Adrenal gland (tissue), 12 donors: Measurements from ENCODE around the gene BDKRB1. TPM values are rescaled to one million over a fixed set of nuclear protein-coding genes. Genes with fewer than 3 reads are reported as not detected.

Source experiments
- DNase-seq, 7 donors: peaks; one replicate each; pipeline ENCODE4 v3.0.0-alpha.2; 2019 to 2020
- H3K27ac ChIP-seq, 5 donors: fragments of 200-600 bp; sonication (generic) in 4 of 5; 1 replicate in 3 of 5; 2 replicates in 2 of 5; pipeline versions ENCODE4 v1.5.1 to v1.8.0; 2016 to 2020; ENCODE audit warnings: mild to moderate bottlenecking in 1 of 5
- H3K27me3 ChIP-seq: fragments of 200-600 bp; 2 replicates; pipeline ENCODE4 v1.8.0; 2021
- H3K36me3 ChIP-seq, 2 donors: fragments of 200-600 bp; replicated peaks in 1 of 2; 1 replicate in 1 of 2; 2 replicates in 1 of 2; pipeline versions ENCODE4 v1.5.1 to v1.8.0; 2018 to 2022
- H3K4me1 ChIP-seq, 2 donors: fragments of 200-600 bp; replicated peaks in 1 of 2; 1 replicate in 1 of 2; 2 replicates in 1 of 2; pipeline versions ENCODE4 v1.5.1 to v1.8.0; 2018 to 2021
- H3K4me3 ChIP-seq, 4 donors: fragments of 200-600 bp; sonication (generic) in 3 of 4; one replicate each; pipeline ENCODE4 v1.5.1; 2016 to 2018
- H3K9me3 ChIP-seq, 3 donors: fragments of 200-600 bp; sonication (generic) in 1 of 3; replicated peaks in 1 of 3; 1 replicate in 2 of 3; 2 replicates in 1 of 3; pipeline versions ENCODE4 v1.5.1 to v1.8.0; 2016 to 2021
- POLR2A ChIP-seq, 2 donors: fragments of 450-650 bp; IDR thresholded peaks; one replicate each; pipeline ENCODE4 v1.6.1; 2017; ENCODE audit warnings: antibody characterized with exemption in 2 of 2, mild to moderate bottlenecking in 2 of 2, moderate library complexity in 1 of 2
- WGBS, 4 donors: extraction: QIAGEN DNeasy Blood & Tissue Kit in 2 of 4; methylation state at CpG; one replicate each; pipeline versions ENCODE4 v1.1.5 to v1.1.7; 2013 to 2017; 5-methylcytosine and 5-hydroxymethylcytosine counted together
- intact Hi-C, 2 donors: fragments of 100-400 bp; cut with DNase I; formaldehyde crosslinking; loops; one replicate each; pipeline versions ENCODE4 v1.14.1 to v1.15.0; 2022 to 2023
- polyA plus RNA-seq, 3 donors: library from polyadenylated mRNA; stranded (reverse); fragments of 200-250 nt in 2 of 3; fragments of 350-450 nt in 1 of 3; fragmentation: Illumina TruSeq in 1 of 3; extraction: RNeasy Lipid Tissue Mini Kit (QIAGEN cat#74804) in 1 of 3; gene quantifications; one replicate each; pipeline ENCODE4 v1.2.3, GENCODE V29; 2013 to 2014
- total RNA-seq, 9 donors: library from RNA; depleted of rRNA in 4 of 9; stranded (reverse); fragments of >200 nt in 4 of 9; fragments of 120-200 nt in 1 of 9; fragmentation: NEBNext Ultra II Directional in 1 of 9; extraction: Animal tissue kit (Norgen Biotek cat#: 25700) in 1 of 9; gene quantifications; one replicate each; pipeline versions ENCODE4 v1.1.0 to v1.2.4, GENCODE V29; 2013 to 2023
- TF ChIP-seq, protein P1 (sequence below), 6 experiments: fragments of 450-650 bp in 4 of 6; fragments of 200-600 bp in 2 of 6; sonication (generic) in 1 of 6; IDR thresholded peaks; 1 replicate in 5 of 6; 2 replicates in 1 of 6; pipeline versions ENCODE4 v1.5.1 to v1.8.0; 2016 to 2021; ENCODE audit warnings: antibody characterized with exemption in 6 of 6, mild to moderate bottlenecking in 2 of 6, moderate library complexity in 1 of 6
- donor health status: healthy with polysubstance abuse.
- donor health status: Bipolar disorder and iron deficiency.
- donor health status: DM: yes; HTN: yes; CAD: no.
- donor health status: DM: no; HTN: no; CAD: no.
- donor health status: DM: no; HTN: no; CAD: no.
- donor health status: DM: yes; HTN: yes; CAD: no.

BDKRB1 gene
- total and polyA plus RNA-seq, 12 donors: 0.25 to 0.98 (median 0.88) TPM; not detected in 9

DNA sequence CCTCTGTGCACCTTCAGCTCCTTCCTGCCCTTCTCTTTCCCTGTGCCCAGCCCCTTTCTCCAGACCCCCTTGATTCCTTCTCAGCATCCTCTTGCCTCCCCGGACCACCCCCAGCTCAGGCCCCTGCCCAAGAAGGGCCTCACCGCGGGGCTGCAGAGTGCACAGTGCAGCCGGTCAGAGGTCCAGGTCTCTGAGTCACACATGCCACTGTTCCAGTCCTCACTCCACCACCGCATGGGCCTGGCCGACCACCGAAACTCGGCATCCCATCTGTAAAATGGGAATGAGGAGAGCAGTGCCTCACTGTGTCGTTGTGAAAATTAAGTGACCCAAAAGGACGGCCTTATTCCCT, 13.3 kb downstream of the BDKRB1 start:
- WGBS, 4 donors: 77 to 90% (median 85%) methylated on average over 10 of the region's 10 CpGs
- no peak for DNase-seq
- Histone ChIP-seq H3K4me3 (no peak overlapping the region), H3K27ac (no peak overlapping the region), H3K4me1 (no peaks in the 10 kb centered on the region), H3K36me3 (no peaks in the 10 kb centered on the region), H3K9me3 (no peaks in the 10 kb centered on the region), H3K27me3 (no peaks in the 10 kb centered on the region)
- TF ChIP-seq, protein P1, sequence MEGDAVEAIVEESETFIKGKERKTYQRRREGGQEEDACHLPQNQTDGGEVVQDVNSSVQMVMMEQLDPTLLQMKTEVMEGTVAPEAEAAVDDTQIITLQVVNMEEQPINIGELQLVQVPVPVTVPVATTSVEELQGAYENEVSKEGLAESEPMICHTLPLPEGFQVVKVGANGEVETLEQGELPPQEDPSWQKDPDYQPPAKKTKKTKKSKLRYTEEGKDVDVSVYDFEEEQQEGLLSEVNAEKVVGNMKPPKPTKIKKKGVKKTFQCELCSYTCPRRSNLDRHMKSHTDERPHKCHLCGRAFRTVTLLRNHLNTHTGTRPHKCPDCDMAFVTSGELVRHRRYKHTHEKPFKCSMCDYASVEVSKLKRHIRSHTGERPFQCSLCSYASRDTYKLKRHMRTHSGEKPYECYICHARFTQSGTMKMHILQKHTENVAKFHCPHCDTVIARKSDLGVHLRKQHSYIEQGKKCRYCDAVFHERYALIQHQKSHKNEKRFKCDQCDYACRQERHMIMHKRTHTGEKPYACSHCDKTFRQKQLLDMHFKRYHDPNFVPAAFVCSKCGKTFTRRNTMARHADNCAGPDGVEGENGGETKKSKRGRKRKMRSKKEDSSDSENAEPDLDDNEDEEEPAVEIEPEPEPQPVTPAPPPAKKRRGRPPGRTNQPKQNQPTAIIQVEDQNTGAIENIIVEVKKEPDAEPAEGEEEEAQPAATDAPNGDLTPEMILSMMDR (IDR thresholded peaks at IDR 0.05): no peak
- no peak for TF ChIP-seq POLR2A (IDR thresholded peaks at IDR 0.05)
- intact Hi-C loops: no loop called here

DNA sequence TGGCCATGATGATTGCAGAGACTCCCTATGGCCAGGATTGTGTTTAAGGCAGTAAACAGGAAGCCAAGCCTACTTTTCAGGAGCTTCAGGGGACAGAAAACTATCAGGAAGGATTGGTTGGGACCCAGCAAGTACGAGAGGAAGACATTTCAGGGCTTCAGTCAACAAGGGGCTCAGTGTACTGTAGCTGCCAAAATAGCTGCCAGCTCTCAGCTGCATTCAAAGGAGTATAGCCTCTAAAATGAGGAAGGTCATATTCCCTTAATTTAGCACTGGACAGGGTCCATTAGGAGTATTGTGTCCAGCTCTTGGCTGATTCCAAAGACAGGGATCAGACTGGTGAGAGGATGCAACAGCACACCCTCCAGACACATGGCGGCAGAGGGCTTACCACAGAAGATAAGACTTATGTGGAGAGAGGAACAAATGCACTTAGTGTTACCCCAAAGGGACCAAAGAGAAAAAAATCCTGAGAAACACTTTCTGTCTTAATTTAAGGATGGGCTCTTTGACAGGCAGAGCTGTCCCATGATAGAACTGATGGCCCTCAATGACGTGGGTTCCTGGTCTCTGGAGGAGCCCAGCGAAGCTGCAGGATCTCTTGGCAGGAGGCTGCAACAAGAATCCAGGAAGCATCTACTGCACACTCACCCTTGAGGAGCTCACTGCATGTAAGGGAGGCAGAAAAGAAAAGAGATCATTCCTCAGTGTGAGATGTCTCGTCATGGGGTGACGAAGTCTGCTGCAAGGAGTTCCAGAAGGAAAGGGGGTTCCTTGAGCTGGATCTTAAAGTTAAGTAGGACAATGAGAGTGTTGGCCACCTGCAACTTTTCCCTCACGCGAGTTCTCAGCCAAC, 14.8 kb downstream of the BDKRB1 start:
- Histone ChIP-seq H3K27me3 (no peaks in the 10 kb centered on the region), H3K4me3 (no peak overlapping the region), H3K36me3 (no peaks in the 10 kb centered on the region), H3K4me1 (peaks cover 0 to 7% of the 10 kb centered on the region in 2 donors), H3K27ac (no peak overlapping the region), H3K9me3 (no peaks in the 10 kb centered on the region)
- 82 to 93% (median 89%) methylated on average over 8 of the region's 8 CpGs for WGBS, 4 donors
- intact Hi-C loops: no loop called here
- no peak for TF ChIP-seq POLR2A (IDR thresholded peaks at IDR 0.05)
- TF ChIP-seq, protein P1 (IDR thresholded peaks at IDR 0.05): no peak
- DNase-seq: no peak

DNA sequence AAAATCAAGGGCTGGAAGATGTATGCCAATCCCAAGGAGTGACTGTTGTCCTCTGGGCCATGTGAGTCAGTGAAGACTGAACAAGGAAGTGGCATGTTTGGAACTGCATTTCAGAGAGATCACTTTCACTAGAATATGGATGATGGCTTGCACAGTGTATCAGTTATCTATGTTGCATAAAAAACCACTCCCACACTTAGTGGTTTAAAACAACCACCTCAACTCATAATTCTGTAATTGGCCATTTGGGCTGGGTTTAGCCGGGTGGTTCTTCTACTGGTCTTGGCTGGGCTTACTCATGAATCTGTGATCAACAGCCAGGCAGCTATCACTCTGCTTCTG, 15.4 kb downstream of the BDKRB1 start:
- intact Hi-C loops: no loop called here
- Histone ChIP-seq H3K27ac (no peak overlapping the region), H3K4me1 (peaks cover 0 to 10% of the 10 kb centered on the region in 2 donors), H3K4me3 (no peak overlapping the region), H3K9me3 (no peaks in the 10 kb centered on the region), H3K27me3 (no peaks in the 10 kb centered on the region), H3K36me3 (no peaks in the 10 kb centered on the region)
- 89 to 100% (median 92%) methylated on average over 1 of the region's 1 CpG for WGBS, 4 donors
- TF ChIP-seq POLR2A (IDR thresholded peaks at IDR 0.05): no peak
- TF ChIP-seq, protein P1 (IDR thresholded peaks at IDR 0.05): no peak
- DNase-seq: no peak

DNA sequence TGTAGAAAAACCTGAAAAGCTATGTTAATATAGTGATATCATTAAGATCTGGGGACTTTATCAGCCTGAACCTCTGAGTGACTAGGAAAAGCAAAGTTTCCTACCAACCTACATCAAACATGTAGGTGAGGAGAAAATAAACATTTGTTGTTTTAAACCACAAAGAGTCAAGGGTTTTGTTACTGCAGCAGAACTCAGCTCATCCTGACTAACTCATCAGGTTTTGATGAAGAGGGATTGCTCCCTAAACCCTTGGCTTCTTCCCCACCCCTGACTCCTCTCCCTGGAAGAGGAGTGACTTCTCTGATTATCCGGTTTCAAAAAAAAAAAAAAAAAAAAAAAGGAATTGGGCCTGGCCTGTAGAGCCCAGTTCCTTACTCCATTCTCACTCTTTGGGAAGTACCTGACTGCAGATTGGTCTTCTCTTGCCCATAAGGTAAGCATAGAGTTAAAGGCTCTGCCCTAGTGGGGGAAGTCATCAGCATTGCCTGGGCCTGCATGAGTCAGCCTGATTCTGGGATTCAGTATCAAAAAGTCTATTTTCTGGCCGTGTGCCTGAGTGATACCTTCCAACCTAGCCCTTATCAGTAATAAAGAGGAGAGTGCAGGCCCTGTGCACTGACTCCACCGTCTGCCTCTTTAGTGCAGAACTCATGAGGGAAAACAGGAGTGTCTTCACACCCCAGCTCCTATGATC, 16.9 kb downstream of the BDKRB1 start:
- no peaks in the 10 kb centered on the region for H3K36me3 ChIP-seq
- WGBS, 4 donors: 23 to 28% (median 26%) methylated on average over 2 to 3 of the region's 3 CpGs
- peaks cover 0 to 10% of the 10 kb centered on the region in 2 donors for H3K4me1 ChIP-seq
- TF ChIP-seq POLR2A (IDR thresholded peaks at IDR 0.05): no peak
- TF ChIP-seq, protein P1 (IDR thresholded peaks at IDR 0.05): no peak
- DNase-seq: peak in 1 of 7 donors; percentile 27
- H3K4me3 ChIP-seq: no peak overlapping the region
- peaks cover 0 to 4% (median 0%) of the 10 kb centered on the region in 3 donors for H3K9me3 ChIP-seq
- H3K27ac ChIP-seq: no peak overlapping the region
- intact Hi-C loops: no loop called here
- no peaks in the 10 kb centered on the region for H3K27me3 ChIP-seq
